ENCODE data around the gene ZDBF2.

Gene ZDBF2

GRCh38 chr2:206324869-206325268 is 50.4 kb downstream of the ZDBF2 start:
- DNase-seq (ENCODE audit: low read depth, low spot score), result no peak
- no peak overlapping the region for H3K4me3 ChIP-seq (ENCODE audit: insufficient read length, low read depth)
- H3K36me3 ChIP-seq (ENCODE audit: insufficient read depth, insufficient read length, low read length), result no peaks in the 10 kb centered on the region
- TF ChIP-seq YY1 (IDR thresholded peaks at IDR 0.05; ENCODE audit: insufficient read depth, insufficient read length) (no peak), SUZ12 (IDR thresholded peaks at IDR 0.05; ENCODE audit: extremely low read depth, insufficient read depth, insufficient read length) (no peak), ZNF274 (IDR thresholded peaks at IDR 0.05; ENCODE audit: low read depth, low read length) (no peak)
- peaks cover 2% of the 10 kb centered on the region for H3K27me3 ChIP-seq (ENCODE audit: insufficient read depth, insufficient read length)
- no peaks in the 10 kb centered on the region for H3K9me3 ChIP-seq (ENCODE audit: insufficient read depth, low read length)
- no peaks in the 10 kb centered on the region for H3K4me1 ChIP-seq (ENCODE audit: insufficient read depth, insufficient read length)
- H3K9ac ChIP-seq (ENCODE audit: insufficient read length, low read depth), result no peak overlapping the region

- Histone ChIP-seq H3K4me1 (ENCODE audit: insufficient read depth, insufficient read length) (no peaks in the 10 kb centered on the region), H3K27me3 (ENCODE audit: insufficient read depth, insufficient read length) (peaks cover 2% of the 10 kb centered on the region), H3K9ac (ENCODE audit: insufficient read length, low read depth) (no peak overlapping the region), H3K36me3 (ENCODE audit: insufficient read depth, insufficient read length, low read length) (no peaks in the 10 kb centered on the region), H3K9me3 (ENCODE audit: insufficient read depth, low read length) (no peaks in the 10 kb centered on the region), H3K4me3 (ENCODE audit: insufficient read length, low read depth) (no peak overlapping the region)
- DNase-seq (ENCODE audit: low read depth, low spot score), result peak; percentile 83
- TF ChIP-seq ZNF274 (IDR thresholded peaks at IDR 0.05; ENCODE audit: low read depth, low read length) (no peak), YY1 (IDR thresholded peaks at IDR 0.05; ENCODE audit: insufficient read depth, insufficient read length) (no peak), SUZ12 (IDR thresholded peaks at IDR 0.05; ENCODE audit: extremely low read depth, insufficient read depth, insufficient read length) (no peak)
Observed at GRCh38 chr2:206328974-206329373, 54.5 kb downstream of the ZDBF2 start.

DNA sequence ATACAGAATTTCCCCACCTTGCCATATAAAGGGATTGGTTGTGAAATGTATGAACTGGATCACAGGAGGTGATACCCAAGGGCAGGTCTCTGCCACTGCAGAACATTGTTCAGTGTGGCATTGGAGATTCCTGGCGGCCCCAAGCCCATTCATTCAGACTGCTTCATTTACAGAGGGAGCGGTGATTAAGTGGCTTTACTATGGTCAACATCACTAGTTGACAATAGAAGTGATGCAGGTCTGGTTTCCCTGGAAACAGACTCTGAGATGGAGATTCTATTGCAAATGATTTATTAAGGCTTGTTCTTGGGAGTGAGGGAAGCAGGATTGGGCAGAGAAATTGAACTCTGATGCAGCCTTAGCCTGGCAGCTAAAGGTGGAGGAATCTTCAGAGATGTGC is 62.4 kb downstream of the ZDBF2 start:
- H3K4me3 ChIP-seq (ENCODE audit: insufficient read length, low read depth), result no peak overlapping the region
- H3K27me3 ChIP-seq (ENCODE audit: insufficient read depth, insufficient read length), result no peaks in the 10 kb centered on the region
- TF ChIP-seq ZNF274 (IDR thresholded peaks at IDR 0.05; ENCODE audit: low read depth, low read length) (no peak), SUZ12 (IDR thresholded peaks at IDR 0.05; ENCODE audit: extremely low read depth, insufficient read depth, insufficient read length) (no peak), YY1 (IDR thresholded peaks at IDR 0.05; ENCODE audit: insufficient read depth, insufficient read length) (no peak)
- H3K36me3 ChIP-seq (ENCODE audit: insufficient read depth, insufficient read length, low read length), result no peaks in the 10 kb centered on the region
- DNase-seq (ENCODE audit: low read depth, low spot score), result no peak
- no peaks in the 10 kb centered on the region for H3K9me3 ChIP-seq (ENCODE audit: insufficient read depth, low read length)
- H3K4me1 ChIP-seq (ENCODE audit: insufficient read depth, insufficient read length), result no peaks in the 10 kb centered on the region
- no peak overlapping the region for H3K9ac ChIP-seq (ENCODE audit: insufficient read length, low read depth)

GRCh38 chr2:206337956-206338355 is 63.5 kb downstream of the ZDBF2 start:
- Histone ChIP-seq H3K4me3 (ENCODE audit: insufficient read length, low read depth) (no peak overlapping the region), H3K27me3 (ENCODE audit: insufficient read depth, insufficient read length) (no peaks in the 10 kb centered on the region), H3K36me3 (ENCODE audit: insufficient read depth, insufficient read length, low read length) (no peaks in the 10 kb centered on the region), H3K9ac (ENCODE audit: insufficient read length, low read depth) (no peak overlapping the region), H3K4me1 (ENCODE audit: insufficient read depth, insufficient read length) (no peaks in the 10 kb centered on the region), H3K9me3 (ENCODE audit: insufficient read depth, low read length) (no peaks in the 10 kb centered on the region)
- no peak for DNase-seq (ENCODE audit: low read depth, low spot score)
- TF ChIP-seq SUZ12 (IDR thresholded peaks at IDR 0.05; ENCODE audit: extremely low read depth, insufficient read depth, insufficient read length), result no peak

DNA sequence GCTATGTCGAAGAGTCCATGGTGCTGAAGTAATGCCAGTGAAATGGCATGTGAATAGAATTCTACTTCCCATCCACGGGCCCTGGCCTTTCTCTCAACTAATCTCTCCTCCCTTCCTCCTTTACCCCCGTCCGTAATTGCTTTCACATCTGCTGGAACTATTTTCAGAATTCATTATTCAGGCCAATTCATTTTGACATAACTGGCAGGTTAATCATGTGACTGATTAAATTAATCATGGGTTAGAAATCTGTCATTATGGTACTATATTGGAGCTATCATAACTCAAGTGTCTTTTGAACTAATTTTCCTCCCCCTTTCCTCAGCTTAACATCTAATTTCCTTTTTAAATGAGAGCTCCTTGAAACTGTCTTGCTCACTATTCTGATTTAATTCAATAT is 66.9 kb downstream of the ZDBF2 start:
- Histone ChIP-seq H3K9ac (ENCODE audit: insufficient read length, low read depth) (no peak overlapping the region), H3K36me3 (ENCODE audit: insufficient read depth, insufficient read length, low read length) (no peaks in the 10 kb centered on the region), H3K4me3 (ENCODE audit: insufficient read length, low read depth) (no peak overlapping the region), H3K27me3 (ENCODE audit: insufficient read depth, insufficient read length) (no peaks in the 10 kb centered on the region), H3K4me1 (ENCODE audit: insufficient read depth, insufficient read length) (no peaks in the 10 kb centered on the region), H3K9me3 (ENCODE audit: insufficient read depth, low read length) (peaks cover 15% of the 10 kb centered on the region; the same call in 1 of the 2 replicates)
- TF ChIP-seq SUZ12 (IDR thresholded peaks at IDR 0.05; ENCODE audit: extremely low read depth, insufficient read depth, insufficient read length), result no peak
- no peak for TF ChIP-seq YY1 (IDR thresholded peaks at IDR 0.05; ENCODE audit: insufficient read depth, insufficient read length)
- TF ChIP-seq ZNF274 (IDR thresholded peaks at IDR 0.05; ENCODE audit: low read depth, low read length), result no peak
- no peak for DNase-seq (ENCODE audit: low read depth, low spot score)

DNA sequence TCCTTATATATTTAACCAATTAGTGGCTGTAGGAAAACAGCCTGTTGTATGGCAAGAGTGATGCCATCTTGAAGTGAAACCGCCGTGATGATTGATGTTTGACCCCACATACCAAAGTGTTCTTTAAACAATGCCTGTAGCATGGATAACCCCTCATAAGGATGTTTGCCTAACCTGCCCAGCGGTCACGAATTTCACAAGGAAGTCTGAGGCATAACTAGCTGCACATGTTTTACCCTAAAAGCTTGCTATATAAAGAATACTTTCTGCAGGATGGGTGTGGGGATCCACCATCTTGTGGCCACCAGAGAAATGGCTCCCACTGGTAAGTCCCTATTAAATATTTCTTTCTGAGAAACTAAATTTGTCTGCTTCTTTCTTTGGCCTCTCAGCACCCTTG is 68.7 kb downstream of the ZDBF2 start:
- H3K4me3 ChIP-seq (ENCODE audit: insufficient read length, low read depth), result no peak overlapping the region
- H3K36me3 ChIP-seq (ENCODE audit: insufficient read depth, insufficient read length, low read length), result no peaks in the 10 kb centered on the region
- TF ChIP-seq YY1 (IDR thresholded peaks at IDR 0.05; ENCODE audit: insufficient read depth, insufficient read length) (no peak), ZNF274 (IDR thresholded peaks at IDR 0.05; ENCODE audit: low read depth, low read length) (no peak), SUZ12 (IDR thresholded peaks at IDR 0.05; ENCODE audit: extremely low read depth, insufficient read depth, insufficient read length) (no peak)
- no peak for DNase-seq (ENCODE audit: low read depth, low spot score)
- H3K4me1 ChIP-seq (ENCODE audit: insufficient read depth, insufficient read length), result no peaks in the 10 kb centered on the region
- H3K9me3 ChIP-seq (ENCODE audit: insufficient read depth, low read length), result peaks cover 15% of the 10 kb centered on the region; the same call in 1 of the 2 replicates
- H3K27me3 ChIP-seq (ENCODE audit: insufficient read depth, insufficient read length), result no peaks in the 10 kb centered on the region
- H3K9ac ChIP-seq (ENCODE audit: insufficient read length, low read depth), result no peak overlapping the region

- no peaks in the 10 kb centered on the region for H3K27me3 ChIP-seq (ENCODE audit: insufficient read depth, insufficient read length)
- peaks cover 16% of the 10 kb centered on the region; the same call in 1 of the 2 replicates for H3K9me3 ChIP-seq (ENCODE audit: insufficient read depth, low read length)
Observed at GRCh38 chr2:206343816-206344215, 69.4 kb downstream of the ZDBF2 start.

More at GRCh38 chr2:206343816-206344215, 69.4 kb downstream of the ZDBF2 start:
- H3K4me1 ChIP-seq (ENCODE audit: insufficient read depth, insufficient read length), result no peaks in the 10 kb centered on the region
- no peak for DNase-seq (ENCODE audit: low read depth, low spot score)
- H3K36me3 ChIP-seq (ENCODE audit: insufficient read depth, insufficient read length, low read length), result no peaks in the 10 kb centered on the region
- H3K9ac ChIP-seq (ENCODE audit: insufficient read length, low read depth), result no peak overlapping the region
- H3K4me3 ChIP-seq (ENCODE audit: insufficient read length, low read depth), result no peak overlapping the region
- no peak for TF ChIP-seq ZNF274 (IDR thresholded peaks at IDR 0.05; ENCODE audit: low read depth, low read length)
- TF ChIP-seq SUZ12 (IDR thresholded peaks at IDR 0.05; ENCODE audit: extremely low read depth, insufficient read depth, insufficient read length), result no peak
- TF ChIP-seq YY1 (IDR thresholded peaks at IDR 0.05; ENCODE audit: insufficient read depth, insufficient read length), result no peak
